ENCODE results near the gene USH1G. TPM values are rescaled to one million over a fixed set of nuclear protein-coding genes. Genes with fewer than 3 reads are reported as not detected.

Gene USH1G
- polyA plus RNA-seq, 3 donors, result not detected

- Histone ChIP-seq H3K36me3 (replicated peaks in 1 of 2; ENCODE audit: control insufficient read depth in 1 of 2, insufficient read depth in 2 of 2, low read length in 2 of 2) (no peaks in the 10 kb centered on the region), H4K20me1 (ENCODE audit: insufficient read depth, low read length) (no peaks in the 10 kb centered on the region), H3K4me3 (replicated peaks in 1 of 3; ENCODE audit: low read depth in 2 of 3, low read length in 3 of 3) (peak within 1 kb of the TSS; percentile 8 to 75 (median 33)), H3K79me2 (ENCODE audit: insufficient read depth, low read length) (no peaks in the 10 kb centered on the region), H3K9ac (ENCODE audit: insufficient read depth, low read length, poor library complexity, severe bottlenecking) (peak within 1 kb of the TSS; percentile 15), H3K4me1 (ENCODE audit: control insufficient read depth in 1 of 2, insufficient read depth in 2 of 2, low read length in 2 of 2) (peaks cover 26 to 38% of the 10 kb centered on the region in 2 donors), H3K27me3 (ENCODE audit: control insufficient read depth in 2 of 2, insufficient read depth in 2 of 2, low read length in 2 of 2) (peaks cover 27 to 67% of the 10 kb centered on the region in 2 donors), H3K9me3 (replicated peaks in 1 of 2; ENCODE audit: control insufficient read depth in 1 of 2, insufficient read depth in 1 of 2, low read length in 2 of 2) (peaks cover 0 to 7% of the 10 kb centered on the region in 2 donors), H3K4me2 (replicated peaks; ENCODE audit: extremely low read depth, low read length, poor library complexity, severe bottlenecking) (peak within 1 kb of the TSS; percentile 88), H2AFZ (ENCODE audit: insufficient read depth, low read depth, low read length, poor library complexity, severe bottlenecking) (peak within 1 kb of the TSS; percentile 50), H3K27ac (ENCODE audit: low read depth in 1 of 2, low read length in 2 of 2) (no peak within 1 kb of the TSS)
- peaks cover 28% of the 10 kb centered on the region for H3K4me1 Mint-ChIP-seq
- peak within 1 kb of the TSS in 2 of 7 donors; percentile 55 to 64 for H3K27ac Mint-ChIP-seq
- TF ChIP-seq CTCF (IDR thresholded peaks at IDR 0.05), result no peak
- intact Hi-C loops (cut with micrococcal nuclease), result loop anchor here (2.0 kb wide), 2 partner anchors 34 to 36 kb away; no protein-coding TSS in a partner anchor
- WGBS (ENCODE audit: insufficient coverage), result 4% methylated on average over 41 of the region's 54 CpGs
- no peaks in the 10 kb centered on the region for H3K36me3 Mint-ChIP-seq
- peaks cover 62 to 88% (median 64%) of the 10 kb centered on the region in 3 donors for H3K27me3 Mint-ChIP-seq (ENCODE audit: low read depth in 3 of 3)
- H3K4me3 Mint-ChIP-seq, result peak within 1 kb of the TSS; percentile 71 to 84
- peaks cover 0 to 10% (median 0%) of the 10 kb centered on the region in 7 donors for H3K9me3 Mint-ChIP-seq
- DNase-seq, result peak; percentile 75 to 87 (median 81)
Observed at GRCh38 chr17:74924250-74924948, 1.3 kb upstream of the USH1G start, which contains the start of gene OTOP2. TSS of gene OTOP2 (plus strand) at chr17:74924273. CDS start at chr17:74924633, 360 bp downstream.

- Mint-ChIP-seq H3K9me3 (peaks cover 0 to 10% (median 0%) of the 10 kb centered on the region in 7 donors), H3K27me3 (ENCODE audit: low read depth in 3 of 3) (peaks cover 64 to 84% (median 68%) of the 10 kb centered on the region in 3 donors), H3K36me3 (no peaks in the 10 kb centered on the region), H3K4me3 (peak overlapping the region; percentile 71 to 84), H3K27ac (peak overlapping the region in 2 of 7 donors; percentile 55 to 64), H3K4me1 (peaks cover 33% of the 10 kb centered on the region)
- WGBS (ENCODE audit: insufficient coverage), result 4% methylated on average over 41 of the region's 59 CpGs
- H4K20me1 ChIP-seq (ENCODE audit: insufficient read depth, low read length), result no peaks in the 10 kb centered on the region
- H3K9me3 ChIP-seq (replicated peaks in 1 of 2; ENCODE audit: control insufficient read depth in 1 of 2, insufficient read depth in 1 of 2, low read length in 2 of 2), result peaks cover 0 to 7% of the 10 kb centered on the region in 2 donors
- peak overlapping the region; percentile 15 for H3K9ac ChIP-seq (ENCODE audit: insufficient read depth, low read length, poor library complexity, severe bottlenecking)
- H3K79me2 ChIP-seq (ENCODE audit: insufficient read depth, low read length), result no peaks in the 10 kb centered on the region
- peak; percentile 67 to 76 (median 68) for DNase-seq
- H3K4me3 ChIP-seq (replicated peaks in 1 of 3; ENCODE audit: low read depth in 2 of 3, low read length in 3 of 3), result peak overlapping the region; percentile 8 to 75 (median 33)
- peaks cover 27 to 68% of the 10 kb centered on the region in 2 donors for H3K27me3 ChIP-seq (ENCODE audit: control insufficient read depth in 2 of 2, insufficient read depth in 2 of 2, low read length in 2 of 2)
- H2AFZ ChIP-seq (ENCODE audit: insufficient read depth, low read depth, low read length, poor library complexity, severe bottlenecking), result peak overlapping the region; percentile 50
- peak; percentile 98 for TF ChIP-seq CTCF (IDR thresholded peaks at IDR 0.05)
- no peak overlapping the region for H3K27ac ChIP-seq (ENCODE audit: low read depth in 1 of 2, low read length in 2 of 2)
- intact Hi-C loops (cut with micrococcal nuclease), result loop anchor here (2.0 kb wide), 2 partner anchors 35 to 37 kb away; no protein-coding TSS in a partner anchor
- peak overlapping the region; percentile 88 for H3K4me2 ChIP-seq (replicated peaks; ENCODE audit: extremely low read depth, low read length, poor library complexity, severe bottlenecking)
- H3K36me3 ChIP-seq (replicated peaks in 1 of 2; ENCODE audit: control insufficient read depth in 1 of 2, insufficient read depth in 2 of 2, low read length in 2 of 2), result no peaks in the 10 kb centered on the region
- H3K4me1 ChIP-seq (ENCODE audit: control insufficient read depth in 1 of 2, insufficient read depth in 2 of 2, low read length in 2 of 2), result peaks cover 29 to 45% of the 10 kb centered on the region in 2 donors
Observed at GRCh38 chr17:74923538-74924249, 639 bp upstream of the USH1G start.
